Tracheal epithelial cell (primary cell): ENCODE data around the gene HECW1. TPM values are rescaled to one million over a fixed set of nuclear protein-coding genes. Genes with fewer than 3 reads are reported as not detected.

Experiments used
- total RNA-seq: library from RNA; depleted of rRNA; stranded (reverse); fragments of >200 nt; gene quantifications from 2 replicates; pipeline ENCODE4 v1.2.1, GENCODE V29; 2014

The HECW1 gene
- total RNA-seq, result not detected in 2 replicates

DNA sequence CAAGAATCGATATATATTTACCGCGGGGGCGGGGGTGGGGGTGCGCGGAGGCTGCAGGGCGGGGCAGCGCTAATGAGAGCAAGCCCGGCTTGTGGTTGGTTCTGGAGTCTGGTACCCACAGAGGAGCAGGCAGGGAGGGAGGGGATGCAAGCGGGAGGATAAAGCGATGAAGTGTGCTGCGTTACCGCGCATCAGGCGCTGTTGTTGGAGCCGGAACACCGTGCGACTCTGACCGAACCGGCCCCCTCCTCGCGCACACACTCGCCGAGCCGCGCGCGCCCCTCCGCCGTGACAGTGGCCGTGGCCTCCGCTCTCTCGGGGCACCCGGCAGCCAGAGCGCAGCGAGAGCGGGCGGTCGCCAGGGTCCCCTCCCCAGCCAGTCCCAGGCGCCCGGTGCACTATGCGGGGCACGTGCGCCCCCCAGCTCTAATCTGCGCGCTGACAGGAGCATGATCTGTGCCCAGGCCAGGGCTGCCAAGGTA lies at the start of gene HECW1:
Gene HECW1, plus strand, starts transcription at position 189 of the 482 bp plus-strand sequence. CDS start 131,259 bp downstream, outside the sequence.

DNA sequence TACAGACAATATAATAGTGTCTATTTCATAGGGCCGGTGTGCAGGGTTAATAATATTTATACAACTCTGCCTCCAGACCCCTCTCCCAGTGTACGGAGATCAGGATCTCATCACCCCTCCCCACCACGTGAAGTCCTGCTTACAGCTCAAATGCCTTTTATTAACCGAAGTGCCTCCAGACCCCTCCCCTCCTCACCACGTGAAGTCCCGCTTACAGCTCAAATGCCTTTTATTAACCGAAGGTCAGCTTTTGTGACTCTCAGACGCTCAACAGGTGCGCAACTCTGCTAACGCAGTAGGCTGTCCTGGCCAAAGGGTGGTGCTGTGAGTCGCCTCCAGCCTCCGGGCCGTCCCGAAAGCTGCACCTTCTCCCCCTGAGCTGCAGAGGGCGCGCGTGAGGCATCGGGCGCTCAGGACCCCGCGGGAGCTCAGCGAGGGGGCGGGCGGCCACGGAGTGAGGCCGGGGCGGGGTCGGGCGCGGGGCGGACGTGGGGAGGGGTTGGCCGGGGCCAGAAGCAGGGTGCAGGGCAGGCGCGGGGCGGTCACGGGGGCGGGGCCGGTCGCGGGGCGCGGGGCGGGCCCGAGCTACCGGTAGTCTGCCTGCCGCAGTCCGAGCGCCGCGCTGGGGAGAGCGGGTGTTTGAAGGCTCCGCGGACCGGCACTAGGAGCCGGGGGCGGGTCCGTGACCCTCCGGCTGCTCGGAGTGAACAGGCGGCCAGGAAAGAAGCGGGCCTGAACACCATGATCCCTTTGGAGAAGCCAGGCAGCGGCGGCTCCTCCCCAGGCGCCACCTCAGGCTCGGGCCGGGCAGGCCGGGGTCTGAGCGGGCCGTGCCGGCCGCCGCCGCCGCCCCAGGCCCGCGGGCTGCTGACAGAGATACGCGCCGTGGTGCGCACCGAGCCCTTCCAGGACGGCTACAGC lies 470.3 kb downstream of the HECW1 start, which contains the start of gene STK17A:
Gene STK17A, plus strand, starts transcription at position 606 of the 921 bp plus-strand sequence. Its CDS starts 136 bp downstream, at position 742.

Other genes with a start within 250 kb of the HECW1 start
- gene C7orf25, start 200.6 kb upstream of the HECW1 start, total RNA-seq, result 3.9 and 4.5 TPM in 2 replicates
- 58.4 and 66.5 TPM in 2 replicates for gene PSMA2, start 180.5 kb upstream of the HECW1 start, total RNA-seq
- gene MRPL32, start 180.3 kb upstream of the HECW1 start, total RNA-seq, result 61.0 and 63.6 TPM in 2 replicates